ENCODE results near the gene EXD3.

EXD3 gene

DNA sequence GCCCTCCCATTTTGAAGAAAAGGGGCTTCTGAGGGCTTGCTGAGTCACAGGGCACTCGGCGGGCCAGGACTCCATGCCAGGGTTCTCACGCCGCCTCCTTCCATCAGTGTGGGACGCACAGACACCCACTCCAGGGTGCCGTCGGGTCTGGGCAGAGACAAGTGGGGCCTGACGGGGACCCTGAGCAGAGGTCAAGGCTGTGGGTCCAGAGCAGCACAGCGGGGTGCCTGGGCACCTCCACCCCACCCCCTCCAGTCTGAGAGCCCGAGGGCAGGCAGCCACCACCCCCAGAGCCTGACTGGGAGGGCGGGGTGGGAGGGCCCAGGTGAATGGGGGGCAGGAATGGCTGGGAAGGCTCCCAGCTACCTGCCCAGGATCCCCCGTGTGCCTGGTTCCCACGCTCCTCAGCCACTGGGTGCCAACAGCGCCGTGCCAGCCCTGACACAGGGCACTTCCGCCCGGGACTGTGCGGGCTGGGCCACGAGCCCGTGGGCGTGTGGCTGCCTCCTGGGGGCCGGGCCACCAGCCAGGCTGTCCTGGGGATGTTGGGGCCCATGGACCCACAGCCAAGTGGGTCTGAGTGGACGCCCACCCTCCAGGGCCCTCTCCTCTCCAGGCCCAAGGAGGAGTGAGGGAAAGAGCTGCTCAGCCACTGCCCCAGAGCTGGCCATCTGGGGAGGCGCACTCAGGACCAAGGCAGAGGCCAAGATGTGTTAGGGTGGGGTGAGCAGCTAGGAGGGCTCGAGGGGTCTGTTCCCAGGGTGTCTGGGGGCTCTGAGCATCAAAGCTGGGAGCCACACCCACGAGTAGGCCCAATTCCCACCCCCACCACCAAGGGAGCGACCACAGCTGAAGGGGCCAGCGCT, 110.7 kb downstream of the EXD3 start:
- TF ChIP-seq, protein P1, sequence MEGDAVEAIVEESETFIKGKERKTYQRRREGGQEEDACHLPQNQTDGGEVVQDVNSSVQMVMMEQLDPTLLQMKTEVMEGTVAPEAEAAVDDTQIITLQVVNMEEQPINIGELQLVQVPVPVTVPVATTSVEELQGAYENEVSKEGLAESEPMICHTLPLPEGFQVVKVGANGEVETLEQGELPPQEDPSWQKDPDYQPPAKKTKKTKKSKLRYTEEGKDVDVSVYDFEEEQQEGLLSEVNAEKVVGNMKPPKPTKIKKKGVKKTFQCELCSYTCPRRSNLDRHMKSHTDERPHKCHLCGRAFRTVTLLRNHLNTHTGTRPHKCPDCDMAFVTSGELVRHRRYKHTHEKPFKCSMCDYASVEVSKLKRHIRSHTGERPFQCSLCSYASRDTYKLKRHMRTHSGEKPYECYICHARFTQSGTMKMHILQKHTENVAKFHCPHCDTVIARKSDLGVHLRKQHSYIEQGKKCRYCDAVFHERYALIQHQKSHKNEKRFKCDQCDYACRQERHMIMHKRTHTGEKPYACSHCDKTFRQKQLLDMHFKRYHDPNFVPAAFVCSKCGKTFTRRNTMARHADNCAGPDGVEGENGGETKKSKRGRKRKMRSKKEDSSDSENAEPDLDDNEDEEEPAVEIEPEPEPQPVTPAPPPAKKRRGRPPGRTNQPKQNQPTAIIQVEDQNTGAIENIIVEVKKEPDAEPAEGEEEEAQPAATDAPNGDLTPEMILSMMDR (IDR thresholded peaks at IDR 0.05; ENCODE audit: insufficient read depth, low read depth, low read length, missing control alignments), result no peak
- H3K4me3 ChIP-seq (ENCODE audit: low read depth, low read length), result no peak overlapping the region
- DNase-seq (ENCODE audit: low read depth), result no peak

DNA sequence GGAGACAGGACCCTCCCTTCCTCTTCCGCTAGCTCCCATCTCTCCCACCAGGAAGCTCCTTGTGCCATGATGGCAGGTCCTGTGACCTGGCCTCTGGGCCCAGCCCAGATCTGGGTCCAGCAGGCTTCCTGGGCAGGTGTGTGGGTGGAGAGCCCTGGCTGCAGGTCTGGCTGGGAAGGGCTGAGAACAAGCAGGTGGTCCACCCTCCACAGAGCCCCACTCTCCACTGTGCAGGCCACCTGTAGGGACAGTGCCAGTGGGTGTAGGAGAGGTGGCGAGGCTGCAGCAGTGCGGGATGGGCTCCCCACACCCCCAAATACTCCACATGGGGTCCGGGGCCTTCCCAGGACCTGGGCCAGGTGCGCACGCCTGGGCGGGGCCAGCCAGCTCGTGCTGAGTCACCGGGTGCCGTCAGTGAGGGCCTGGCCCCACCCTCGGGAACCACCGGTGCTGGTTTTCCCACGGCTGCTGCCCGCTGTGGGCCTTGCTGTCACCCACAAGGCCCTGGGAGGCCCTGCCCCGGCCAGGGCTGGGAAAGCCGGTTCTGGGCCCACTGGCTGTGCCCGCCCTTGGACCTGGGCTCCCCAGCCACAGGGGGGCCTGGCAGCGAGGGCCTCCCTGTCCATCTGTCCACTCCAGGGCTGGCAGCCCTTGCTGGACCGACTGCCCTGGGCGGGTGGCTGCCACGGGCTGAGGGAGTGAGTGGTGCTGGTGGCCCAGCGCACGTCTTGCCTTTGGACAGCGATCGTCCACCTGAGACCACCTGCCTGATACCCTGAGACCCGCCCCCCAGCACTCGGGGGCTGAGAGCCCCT, 111.6 kb downstream of the EXD3 start:
- no peak overlapping the region for H3K4me3 ChIP-seq (ENCODE audit: low read depth, low read length)
- TF ChIP-seq, protein P1 (IDR thresholded peaks at IDR 0.05; ENCODE audit: insufficient read depth, low read depth, low read length, missing control alignments), result no peak
- no peak for DNase-seq (ENCODE audit: low read depth)

DNA sequence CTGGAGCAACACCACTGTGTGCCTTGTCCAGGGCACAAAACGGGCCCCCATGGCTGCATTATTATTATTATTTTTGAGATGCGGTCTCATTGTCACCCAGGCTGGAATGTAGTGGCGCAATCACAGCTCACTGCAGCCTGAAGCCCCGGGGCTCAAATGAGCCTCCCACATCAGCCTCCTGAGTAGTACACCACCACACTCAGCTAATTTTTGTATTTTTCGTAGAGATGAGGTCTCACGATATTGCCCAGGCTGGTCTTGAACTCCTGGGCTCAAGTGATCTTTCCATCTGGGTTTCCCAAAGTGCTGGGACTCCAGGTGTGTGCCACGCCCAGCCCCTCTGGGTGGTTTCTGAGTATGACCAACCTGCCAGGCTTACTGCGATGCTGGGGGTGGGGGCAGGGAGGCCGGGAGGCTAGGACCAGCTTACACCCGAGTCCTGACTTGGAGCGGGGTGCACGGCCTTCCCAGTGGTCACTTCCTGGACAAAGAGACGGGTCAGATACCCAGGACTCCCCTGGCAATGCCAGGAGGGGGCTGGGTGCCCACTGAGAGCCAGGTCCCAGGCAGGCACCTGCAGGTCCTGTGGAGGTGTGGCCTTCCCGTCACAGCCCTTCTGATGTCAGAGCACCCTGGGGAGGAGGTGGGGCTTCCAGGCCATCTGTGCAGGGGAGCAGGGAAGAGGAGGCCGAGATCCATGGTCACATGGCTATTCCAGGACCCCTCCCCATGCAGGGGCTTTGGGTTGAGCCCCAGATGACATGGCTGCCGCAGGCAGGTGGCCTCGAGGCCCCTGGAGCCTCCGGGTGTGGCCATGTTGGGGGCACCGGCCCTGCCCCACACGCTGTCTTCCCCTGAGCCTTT, 112.5 kb downstream of the EXD3 start:
- TF ChIP-seq, protein P1 (IDR thresholded peaks at IDR 0.05; ENCODE audit: insufficient read depth, low read depth, low read length, missing control alignments), result no peak
- no peak for DNase-seq (ENCODE audit: low read depth)
- H3K4me3 ChIP-seq (ENCODE audit: low read depth, low read length), result no peak overlapping the region

DNA sequence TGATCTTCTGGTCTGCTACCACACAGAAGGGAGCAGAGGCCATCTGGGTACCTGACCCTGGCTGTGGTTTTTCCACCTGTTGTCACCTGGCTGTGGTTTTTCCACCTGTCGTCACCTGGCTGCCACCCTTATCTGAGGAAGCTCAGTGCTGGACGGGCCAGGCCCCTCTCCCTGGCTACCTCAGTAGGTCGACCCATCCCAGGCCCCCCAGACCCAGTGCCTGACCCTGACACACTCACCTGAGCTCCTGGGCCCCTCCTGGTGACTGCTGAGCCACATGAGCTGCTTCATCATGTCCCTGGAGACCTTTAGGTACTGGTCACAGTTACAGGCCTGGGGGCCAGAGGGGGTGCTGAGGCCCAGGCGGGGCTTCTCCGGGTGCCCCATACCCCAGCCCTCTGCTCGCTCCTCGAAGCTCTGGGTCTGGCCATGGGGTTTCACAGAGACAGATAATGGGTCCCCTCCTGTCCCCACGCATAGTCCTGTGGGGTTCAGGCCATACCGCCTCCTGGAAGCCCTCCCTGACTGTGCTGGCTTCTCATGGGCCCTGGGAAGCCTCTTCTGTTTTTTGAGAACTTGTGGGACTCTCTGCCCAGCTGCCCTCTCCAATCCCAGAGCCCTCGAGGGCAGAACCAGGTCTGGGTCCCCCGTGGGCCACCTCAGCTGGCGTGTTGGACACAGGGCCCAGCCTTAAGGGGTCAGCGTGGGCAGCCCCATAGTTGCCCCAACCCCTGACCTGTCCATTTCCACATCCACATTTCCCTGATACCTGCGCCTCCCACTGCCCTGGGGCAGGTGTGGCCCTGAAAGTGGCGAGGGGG, 113.4 kb downstream of the EXD3 start:
- no peak for DNase-seq (ENCODE audit: low read depth)
- TF ChIP-seq, protein P1 (IDR thresholded peaks at IDR 0.05; ENCODE audit: insufficient read depth, low read depth, low read length, missing control alignments), result no peak

DNA sequence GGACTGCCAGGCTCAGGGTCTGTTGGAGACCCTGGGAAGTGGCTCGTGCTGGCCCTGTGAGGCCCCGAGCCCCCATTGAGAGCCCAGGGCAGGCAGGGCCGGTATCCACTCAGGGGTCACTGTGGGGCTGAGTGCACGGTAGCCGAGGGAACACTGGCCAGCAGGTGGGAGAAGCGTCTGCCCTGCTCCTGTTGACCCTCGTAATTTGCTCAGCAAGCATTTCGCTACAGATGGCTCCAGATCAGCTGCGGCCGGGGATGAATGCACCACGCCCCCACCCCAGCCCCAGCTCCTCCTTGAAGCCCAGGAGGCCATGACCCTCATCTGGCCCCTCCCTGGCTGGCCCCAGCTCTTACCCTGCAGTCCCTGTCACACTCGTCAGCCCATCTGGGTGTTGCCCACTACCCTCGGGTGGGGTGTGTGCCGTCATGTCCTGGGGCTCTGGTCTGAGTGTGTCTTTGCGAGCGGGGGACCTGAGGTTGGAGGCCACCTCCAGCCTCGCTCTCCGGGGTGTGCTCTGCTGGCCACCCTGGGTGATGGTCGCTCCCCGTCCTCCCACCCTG, 114.8 kb downstream of the EXD3 start:
- no peak overlapping the region for H3K4me3 ChIP-seq (ENCODE audit: low read depth, low read length)
- TF ChIP-seq, protein P1 (IDR thresholded peaks at IDR 0.05; ENCODE audit: insufficient read depth, low read depth, low read length, missing control alignments), result no peak
- no peak for DNase-seq (ENCODE audit: low read depth)

More for the DNA sequence above, 113.4 kb downstream of the EXD3 start:
- no peak overlapping the region for H3K4me3 ChIP-seq (ENCODE audit: low read depth, low read length)

Measured in GM12865 (cell line).